ENCODE measurements around the gene TPX2. TPM values are rescaled to one million over a fixed set of nuclear protein-coding genes. Genes with fewer than 3 reads are reported as not detected.

TPX2 gene
- polyA plus RNA-seq, 1 donor from 2014 or later: 2.1 TPM

DNA sequence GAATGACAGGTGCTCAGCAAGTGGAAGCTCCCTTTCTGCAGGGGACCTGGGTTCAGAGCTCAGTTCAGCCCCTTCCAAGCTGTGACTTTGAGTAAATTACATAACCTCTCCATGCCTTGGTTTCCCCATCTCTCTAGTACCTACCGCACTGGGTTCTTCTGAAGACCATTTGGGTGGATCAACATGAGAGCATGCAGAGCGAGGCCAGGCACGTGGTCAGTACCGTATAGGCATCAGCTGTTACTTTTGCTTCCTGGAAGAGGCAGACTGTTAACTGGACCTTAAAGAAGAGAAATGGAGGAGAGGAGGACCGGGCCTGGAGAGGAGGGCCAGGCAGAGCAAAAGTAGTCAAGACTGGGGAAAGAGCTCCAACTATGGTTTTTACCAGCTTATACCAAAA is 78.4 kb downstream of the TPX2 start:
- Histone ChIP-seq H3K9ac (ENCODE audit: low read length) (no peak overlapping the region), H3K9me2 (ENCODE audit: insufficient read depth, low read length) (no peaks in the 10 kb centered on the region), H3K4me2 (ENCODE audit: low read length) (no peak overlapping the region), H3K9me3 (ENCODE audit: low read length) (no peaks in the 10 kb centered on the region), H3K79me2 (replicated peaks; ENCODE audit: insufficient read depth, low read length) (no peaks in the 10 kb centered on the region), H3K4me3 (ENCODE audit: low read length) (no peak overlapping the region), H2AFZ (ENCODE audit: low read depth, low read length) (no peak overlapping the region), H3F3A (ENCODE audit: insufficient read depth, low read length, poor library complexity, severe bottlenecking) (no peaks in the 10 kb centered on the region), H3K27me3 (ENCODE audit: insufficient read depth, low read depth, low read length) (no peaks in the 10 kb centered on the region), H4K20me1 (ENCODE audit: insufficient read depth) (no peaks in the 10 kb centered on the region), H3K27ac (ENCODE audit: low read length) (no peak overlapping the region), H3K36me3 (ENCODE audit: insufficient read depth, low read length) (no peaks in the 10 kb centered on the region)
- no peak for TF ChIP-seq TAF1 (IDR thresholded peaks at IDR 0.05; ENCODE audit: low read depth)
- no peak for TF ChIP-seq POLR2AphosphoS5 (IDR thresholded peaks at IDR 0.05)
- no peak for TF ChIP-seq EZH2 (IDR thresholded peaks at IDR 0.05; ENCODE audit: borderline replicate concordance, insufficient read depth, low read length, poor library complexity, severe bottlenecking)
- no peak for TF ChIP-seq EP300 (conservative IDR thresholded peaks at IDR 0.05; ENCODE audit: poor library complexity, severe bottlenecking)
- TF ChIP-seq, protein P1, sequence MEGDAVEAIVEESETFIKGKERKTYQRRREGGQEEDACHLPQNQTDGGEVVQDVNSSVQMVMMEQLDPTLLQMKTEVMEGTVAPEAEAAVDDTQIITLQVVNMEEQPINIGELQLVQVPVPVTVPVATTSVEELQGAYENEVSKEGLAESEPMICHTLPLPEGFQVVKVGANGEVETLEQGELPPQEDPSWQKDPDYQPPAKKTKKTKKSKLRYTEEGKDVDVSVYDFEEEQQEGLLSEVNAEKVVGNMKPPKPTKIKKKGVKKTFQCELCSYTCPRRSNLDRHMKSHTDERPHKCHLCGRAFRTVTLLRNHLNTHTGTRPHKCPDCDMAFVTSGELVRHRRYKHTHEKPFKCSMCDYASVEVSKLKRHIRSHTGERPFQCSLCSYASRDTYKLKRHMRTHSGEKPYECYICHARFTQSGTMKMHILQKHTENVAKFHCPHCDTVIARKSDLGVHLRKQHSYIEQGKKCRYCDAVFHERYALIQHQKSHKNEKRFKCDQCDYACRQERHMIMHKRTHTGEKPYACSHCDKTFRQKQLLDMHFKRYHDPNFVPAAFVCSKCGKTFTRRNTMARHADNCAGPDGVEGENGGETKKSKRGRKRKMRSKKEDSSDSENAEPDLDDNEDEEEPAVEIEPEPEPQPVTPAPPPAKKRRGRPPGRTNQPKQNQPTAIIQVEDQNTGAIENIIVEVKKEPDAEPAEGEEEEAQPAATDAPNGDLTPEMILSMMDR (IDR thresholded peaks at IDR 0.05; ENCODE audit: poor library complexity, severe bottlenecking): no peak
- TF ChIP-seq MXI1 (conservative IDR thresholded peaks at IDR 0.05; ENCODE audit: poor library complexity, severe bottlenecking): no peak
- no peak for TF ChIP-seq SMC3 (conservative IDR thresholded peaks at IDR 0.05; ENCODE audit: poor library complexity)
- TF ChIP-seq RAD21 (conservative IDR thresholded peaks at IDR 0.05): no peak
- TF ChIP-seq, protein P2, sequence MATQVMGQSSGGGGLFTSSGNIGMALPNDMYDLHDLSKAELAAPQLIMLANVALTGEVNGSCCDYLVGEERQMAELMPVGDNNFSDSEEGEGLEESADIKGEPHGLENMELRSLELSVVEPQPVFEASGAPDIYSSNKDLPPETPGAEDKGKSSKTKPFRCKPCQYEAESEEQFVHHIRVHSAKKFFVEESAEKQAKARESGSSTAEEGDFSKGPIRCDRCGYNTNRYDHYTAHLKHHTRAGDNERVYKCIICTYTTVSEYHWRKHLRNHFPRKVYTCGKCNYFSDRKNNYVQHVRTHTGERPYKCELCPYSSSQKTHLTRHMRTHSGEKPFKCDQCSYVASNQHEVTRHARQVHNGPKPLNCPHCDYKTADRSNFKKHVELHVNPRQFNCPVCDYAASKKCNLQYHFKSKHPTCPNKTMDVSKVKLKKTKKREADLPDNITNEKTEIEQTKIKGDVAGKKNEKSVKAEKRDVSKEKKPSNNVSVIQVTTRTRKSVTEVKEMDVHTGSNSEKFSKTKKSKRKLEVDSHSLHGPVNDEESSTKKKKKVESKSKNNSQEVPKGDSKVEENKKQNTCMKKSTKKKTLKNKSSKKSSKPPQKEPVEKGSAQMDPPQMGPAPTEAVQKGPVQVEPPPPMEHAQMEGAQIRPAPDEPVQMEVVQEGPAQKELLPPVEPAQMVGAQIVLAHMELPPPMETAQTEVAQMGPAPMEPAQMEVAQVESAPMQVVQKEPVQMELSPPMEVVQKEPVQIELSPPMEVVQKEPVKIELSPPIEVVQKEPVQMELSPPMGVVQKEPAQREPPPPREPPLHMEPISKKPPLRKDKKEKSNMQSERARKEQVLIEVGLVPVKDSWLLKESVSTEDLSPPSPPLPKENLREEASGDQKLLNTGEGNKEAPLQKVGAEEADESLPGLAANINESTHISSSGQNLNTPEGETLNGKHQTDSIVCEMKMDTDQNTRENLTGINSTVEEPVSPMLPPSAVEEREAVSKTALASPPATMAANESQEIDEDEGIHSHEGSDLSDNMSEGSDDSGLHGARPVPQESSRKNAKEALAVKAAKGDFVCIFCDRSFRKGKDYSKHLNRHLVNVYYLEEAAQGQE (IDR thresholded peaks at IDR 0.05; ENCODE audit: borderline replicate concordance): no peak

DNA sequence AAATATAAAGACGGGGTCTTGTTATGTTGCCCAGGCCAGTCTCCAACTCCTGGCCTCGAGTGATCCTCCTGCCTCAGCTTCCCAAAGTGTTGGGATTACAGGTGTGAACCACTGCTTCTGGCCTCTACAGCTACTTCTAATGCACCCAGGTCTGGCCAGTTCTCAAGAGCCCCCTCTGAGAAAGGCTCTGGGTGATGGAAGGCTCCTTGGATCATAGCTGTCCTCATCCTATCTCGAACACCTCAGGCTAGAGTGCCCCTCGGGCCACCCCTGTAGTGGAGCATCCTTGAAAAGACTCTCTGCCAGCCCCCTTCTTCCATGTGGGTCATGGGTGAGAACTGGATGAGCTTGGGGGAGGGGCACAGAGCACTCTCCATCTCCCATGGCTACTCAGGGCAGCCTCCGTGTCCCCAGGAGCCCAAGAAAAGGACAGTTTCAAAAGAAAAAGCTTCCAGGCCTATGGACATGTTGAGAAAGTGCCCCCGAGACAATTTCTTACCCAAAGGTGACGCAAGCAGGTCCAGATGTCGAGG is 79.4 kb downstream of the TPX2 start:
- Histone ChIP-seq H3K4me2 (ENCODE audit: low read length) (no peak overlapping the region), H2AFZ (ENCODE audit: low read depth, low read length) (no peak overlapping the region), H3K36me3 (ENCODE audit: insufficient read depth, low read length) (no peaks in the 10 kb centered on the region), H3K27ac (ENCODE audit: low read length) (no peak overlapping the region), H4K20me1 (ENCODE audit: insufficient read depth) (no peaks in the 10 kb centered on the region), H3K79me2 (replicated peaks; ENCODE audit: insufficient read depth, low read length) (no peaks in the 10 kb centered on the region), H3F3A (ENCODE audit: insufficient read depth, low read length, poor library complexity, severe bottlenecking) (no peaks in the 10 kb centered on the region), H3K4me3 (ENCODE audit: low read length) (no peak overlapping the region), H3K9ac (ENCODE audit: low read length) (no peak overlapping the region), H3K27me3 (ENCODE audit: insufficient read depth, low read depth, low read length) (no peaks in the 10 kb centered on the region), H3K9me2 (ENCODE audit: insufficient read depth, low read length) (no peaks in the 10 kb centered on the region), H3K9me3 (ENCODE audit: low read length) (no peaks in the 10 kb centered on the region)
- TF ChIP-seq, protein P1 (IDR thresholded peaks at IDR 0.05; ENCODE audit: poor library complexity, severe bottlenecking): no peak
- no peak for TF ChIP-seq RAD21 (conservative IDR thresholded peaks at IDR 0.05)
- TF ChIP-seq SMC3 (conservative IDR thresholded peaks at IDR 0.05; ENCODE audit: poor library complexity): no peak
- no peak for TF ChIP-seq EP300 (conservative IDR thresholded peaks at IDR 0.05; ENCODE audit: poor library complexity, severe bottlenecking)
- TF ChIP-seq, protein P2 (IDR thresholded peaks at IDR 0.05; ENCODE audit: borderline replicate concordance): no peak
- no peak for TF ChIP-seq POLR2AphosphoS5 (IDR thresholded peaks at IDR 0.05)
- no peak for TF ChIP-seq EZH2 (IDR thresholded peaks at IDR 0.05; ENCODE audit: borderline replicate concordance, insufficient read depth, low read length, poor library complexity, severe bottlenecking)
- TF ChIP-seq MXI1 (conservative IDR thresholded peaks at IDR 0.05; ENCODE audit: poor library complexity, severe bottlenecking): no peak
- no peak for TF ChIP-seq TAF1 (IDR thresholded peaks at IDR 0.05; ENCODE audit: low read depth)
